Measurements from ENCODE around the gene PRCC. TPM values are rescaled to one million over a fixed set of nuclear protein-coding genes. Genes with fewer than 3 reads are reported as not detected.

PRCC gene
- total and polyA plus RNA-seq, 2 of the 8 experiments (the other 6 are each of a cell fraction or from before 2014, with no cell fraction given): 95.2 to 115 TPM

GRCh38 chr1:156755527-156755950 is 11.8 kb upstream of the PRCC start:
- Histone ChIP-seq H3K14ac (ENCODE audit: insufficient read length) (no peak overlapping the region), H4K8ac (ENCODE audit: extremely low read depth, insufficient read depth, low read length) (no peak overlapping the region), H2BK120ac (replicated peaks; ENCODE audit: low read depth, low read length) (no peak overlapping the region), H3K4me1 (replicated peaks in 1 of 4; ENCODE audit: control insufficient read depth in 3 of 4, insufficient read depth in 4 of 4, low read length in 3 of 4) (peaks cover 3 to 12% (median 4%) of the 10 kb centered on the region in 4 experiments; a peak in 6 of 7 replicates), H3K27ac (ENCODE audit: low read depth, low read length) (no peak overlapping the region), H3K79me1 (ENCODE audit: low read depth, low read length) (peaks cover 5% of the 10 kb centered on the region; the same call in 1 of the 2 replicates), H4K20me1 (replicated peaks in 1 of 2; ENCODE audit: control insufficient read depth in 1 of 2, insufficient read depth in 2 of 2, low read length in 2 of 2) (peaks cover 0 to 2% of the 10 kb centered on the region in 2 experiments), H2AFZ (ENCODE audit: low read length) (no peak overlapping the region), H2AK5ac (ENCODE audit: low read depth, low read length) (no peak overlapping the region), H3K23ac (ENCODE audit: insufficient read length) (no peak overlapping the region), H3K18ac (ENCODE audit: extremely low read depth, low read length) (no peak overlapping the region), H2BK12ac (ENCODE audit: low read depth, low read length) (no peak overlapping the region), H3K23me2 (ENCODE audit: low read depth, low read length) (peaks cover 4% of the 10 kb centered on the region; the same call in 1 of the 2 replicates), H2BK20ac (ENCODE audit: low read length) (no peak overlapping the region), H3K79me2 (ENCODE audit: control insufficient read depth in 1 of 2, insufficient read depth in 2 of 2, low read length in 2 of 2) (peaks cover under 1 to 21% of the 10 kb centered on the region in 2 experiments), H3K4ac (replicated peaks; ENCODE audit: insufficient read length, low read depth, low read length) (no peak overlapping the region), H3K9me3 (ENCODE audit: insufficient read depth in 2 of 2, low read depth in 1 of 2, low read length in 1 of 2) (no peaks in the 10 kb centered on the region), H4K5ac (ENCODE audit: insufficient read length, low read depth, low read length) (no peak overlapping the region), H2BK15ac (ENCODE audit: low read length) (no peak overlapping the region), H4K91ac (replicated peaks; ENCODE audit: insufficient read length, low read length) (no peak overlapping the region), H3K56ac (replicated peaks; ENCODE audit: insufficient read length, low read depth, low read length) (no peak overlapping the region), H3K27me3 (replicated peaks in 1 of 4; ENCODE audit: control insufficient read depth in 3 of 4, extremely low read depth in 1 of 4, insufficient read depth in 3 of 4, low read length in 3 of 4) (no peaks in the 10 kb centered on the region), H2BK5ac (ENCODE audit: low read depth, low read length) (no peak overlapping the region), H3K4me2 (ENCODE audit: insufficient read depth in 1 of 2, low read depth in 2 of 2, low read length in 2 of 2) (no peak overlapping the region), H3K4me3 (ENCODE audit: extremely low read depth in 1 of 4, insufficient read depth in 2 of 4, low read depth in 3 of 4, low read length in 4 of 4) (no peak overlapping the region), H3K36me3 (ENCODE audit: control insufficient read depth in 2 of 4, insufficient read depth in 4 of 4, low read length in 3 of 4) (no peaks in the 10 kb centered on the region), H3K9ac (replicated peaks in 1 of 4; ENCODE audit: extremely low read depth in 1 of 4, low read depth in 3 of 4, low read length in 3 of 4) (0 out of 7 replicates have a peak overlapping the region, but pooled peaks of 1 of the 4 experiments have one; percentile 5)
- ChIA-PET POLR2A (ENCODE audit: partially characterized antibody) (interaction anchor here (0.9 to 8.8 kb wide), 5 partner anchors 9 to 27 kb away, joined by 3 to 121 read pairs (median 3); partner anchors contain the start of genes ISG20L2, METTL25B, MRPL24 and PRCC), CTCF (ENCODE audit: partially characterized antibody) (interaction anchor here (0.7 to 4.2 kb wide), 4 partner anchors 29 to 120 kb away, joined by 3 to 29 read pairs (median 10); no protein-coding TSS in a partner anchor)
- FAIRE-seq (no peak), DNase-seq (ENCODE audit: low read depth in 1 of 2, low spot score in 2 of 2) (no peak)
- WGBS, 2 experiments (ENCODE audit: extremely low coverage in 1 of 2, insufficient coverage in 1 of 2, insufficient read length in 1 of 2, insufficient replicate concordance in 2 of 2, low coverage in 1 of 2, low lambda C conversion rate in 2 of 2, missing lambda C conversion rate in 1 of 2): 87% methylated on average over 5 of the region's 5 CpGs; no CpG with 5 or more reads in 1 of the 2 experiments
- no peak for TF ChIP-seq CTBP2 (IDR thresholded peaks at IDR 0.05; ENCODE audit: borderline replicate concordance, insufficient read depth, insufficient read length, low read length)
- no peak for TF ChIP-seq E2F6 (IDR thresholded peaks at IDR 0.05)
- no peak for TF ChIP-seq GABPA (IDR thresholded peaks at IDR 0.05; ENCODE audit: borderline replicate concordance, insufficient read depth, low read length)
- TF ChIP-seq SUZ12 (IDR thresholded peaks at IDR 0.05; ENCODE audit: low read length): no peak
- TF ChIP-seq TBP (IDR thresholded peaks at IDR 0.05; ENCODE audit: low read depth, low read length): 0 out of 2 replicates have a peak, but pooled peaks have one; percentile 5
- TF ChIP-seq SIX5 (IDR thresholded peaks at IDR 0.05; ENCODE audit: low read depth, low read length): no peak
